ENCODE results near the gene S100A7.

DNA sequence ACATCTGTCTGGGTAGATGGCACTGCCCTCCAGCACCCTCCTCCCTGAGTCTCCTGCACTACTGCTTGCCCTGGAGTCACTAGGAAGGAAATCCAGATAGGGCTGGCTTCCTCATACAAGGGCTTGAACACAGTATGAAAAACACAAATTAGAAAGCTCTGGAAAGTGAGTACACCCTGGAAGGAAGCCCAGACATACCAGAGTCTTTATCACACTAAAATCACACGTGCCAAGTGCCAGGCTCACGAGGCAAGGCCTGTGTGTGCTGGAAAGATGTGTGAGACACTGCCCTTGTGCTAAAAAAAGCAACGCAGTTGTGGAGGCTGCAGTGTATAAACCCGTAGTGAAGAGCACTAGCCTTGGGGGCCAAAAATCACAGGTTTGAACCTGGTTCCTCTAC, 28.3 kb upstream of the S100A7 start:
- TF ChIP-seq CTCF (conservative IDR thresholded peaks at IDR 0.05; ENCODE audit: low read length) (no peak), EZH2phosphoT487 (IDR thresholded peaks at IDR 0.05; ENCODE audit: borderline replicate concordance) (no peak)

Data from Loucy (cell line).